Measurements from ENCODE around the gene FAM110D. TPM values are rescaled to one million over a fixed set of nuclear protein-coding genes. Genes with fewer than 3 reads are reported as not detected.

Gene FAM110D
- polyA plus RNA-seq, 4 donors = 1.2 to 1.7 (median 1.3) TPM

DNA sequence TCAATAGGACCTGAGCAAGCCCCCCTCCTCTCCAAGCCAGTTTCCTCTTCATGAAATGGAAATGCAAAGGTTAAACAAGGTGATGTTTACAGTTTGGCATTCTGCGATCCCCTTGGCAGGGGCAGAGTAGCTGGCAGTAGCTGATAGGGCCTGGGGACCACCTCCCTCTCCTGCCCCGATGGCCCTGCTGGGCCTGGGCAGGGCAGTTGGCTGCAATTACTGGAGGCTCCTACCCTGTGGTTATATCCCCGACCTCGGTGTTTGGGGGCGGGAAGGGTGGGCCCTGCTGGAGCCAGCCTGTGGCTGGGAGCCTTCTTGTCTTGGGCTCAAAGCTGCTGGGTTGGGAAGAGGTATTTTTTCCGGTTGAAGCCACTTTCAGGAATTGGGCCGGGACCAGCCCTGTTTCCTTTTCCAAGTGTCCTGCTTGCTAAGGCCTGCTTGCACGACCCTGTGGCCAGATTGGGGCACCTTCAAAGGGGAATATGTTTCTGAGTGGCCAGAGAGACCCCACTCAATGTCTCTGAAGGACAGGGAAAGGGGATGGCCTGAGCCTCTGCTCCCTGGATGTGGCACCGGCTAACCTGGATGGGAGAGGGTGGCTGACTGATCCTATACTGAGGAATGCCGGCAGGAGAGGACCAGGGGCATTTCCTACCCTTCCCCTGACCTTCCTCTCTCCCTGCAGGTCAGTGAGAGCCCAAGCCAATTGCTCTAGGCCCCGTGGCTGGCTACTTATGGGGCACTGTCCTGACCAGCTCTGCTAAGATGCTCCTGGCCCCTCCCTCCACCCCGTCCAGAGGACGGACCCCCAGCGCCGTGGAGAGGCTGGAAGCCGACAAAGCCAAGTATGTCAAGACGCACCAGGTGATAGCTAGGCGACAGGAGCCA is 1.9 kb downstream of the FAM110D start:
- no peak for DNase-seq (ENCODE audit: low read depth in 4 of 4, low spot score in 3 of 4)

DNA sequence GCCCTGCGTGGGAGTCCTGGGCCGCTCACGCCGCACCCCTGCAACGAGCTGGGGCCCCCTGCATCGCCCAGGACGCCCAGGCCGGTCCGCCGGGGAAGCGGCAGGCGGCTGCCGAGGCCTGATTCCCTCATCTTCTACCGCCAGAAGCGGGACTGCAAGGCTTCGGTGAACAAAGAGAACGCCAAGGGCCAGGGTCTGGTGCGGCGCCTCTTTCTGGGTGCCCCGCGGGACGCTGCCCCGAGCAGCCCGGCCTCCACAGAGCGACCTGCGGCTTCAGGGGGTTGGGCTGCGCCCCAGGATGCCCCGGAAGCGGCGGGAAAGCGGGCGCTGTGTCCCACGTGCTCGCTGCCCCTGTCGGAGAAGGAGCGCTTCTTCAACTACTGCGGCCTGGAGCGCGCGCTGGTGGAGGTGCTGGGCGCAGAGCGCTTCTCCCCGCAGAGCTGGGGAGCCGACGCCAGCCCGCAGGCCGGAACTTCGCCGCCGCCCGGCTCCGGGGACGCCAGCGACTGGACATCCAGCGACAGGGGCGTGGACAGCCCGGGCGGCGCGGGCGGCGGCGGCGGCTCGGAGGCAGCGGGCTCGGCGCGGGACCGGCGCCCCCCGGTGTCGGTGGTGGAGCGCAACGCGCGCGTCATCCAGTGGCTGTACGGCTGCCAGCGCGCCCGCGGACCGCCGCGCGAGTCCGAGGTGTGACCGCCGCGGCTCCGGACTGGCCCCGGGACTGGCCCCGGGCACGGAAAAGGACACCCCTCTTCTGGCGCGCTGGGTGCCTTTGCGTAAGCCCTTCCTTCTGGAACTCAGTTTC is 2.7 kb downstream of the FAM110D start:
- DNase-seq (ENCODE audit: low read depth in 4 of 4, low spot score in 3 of 4) = no peak

DNA sequence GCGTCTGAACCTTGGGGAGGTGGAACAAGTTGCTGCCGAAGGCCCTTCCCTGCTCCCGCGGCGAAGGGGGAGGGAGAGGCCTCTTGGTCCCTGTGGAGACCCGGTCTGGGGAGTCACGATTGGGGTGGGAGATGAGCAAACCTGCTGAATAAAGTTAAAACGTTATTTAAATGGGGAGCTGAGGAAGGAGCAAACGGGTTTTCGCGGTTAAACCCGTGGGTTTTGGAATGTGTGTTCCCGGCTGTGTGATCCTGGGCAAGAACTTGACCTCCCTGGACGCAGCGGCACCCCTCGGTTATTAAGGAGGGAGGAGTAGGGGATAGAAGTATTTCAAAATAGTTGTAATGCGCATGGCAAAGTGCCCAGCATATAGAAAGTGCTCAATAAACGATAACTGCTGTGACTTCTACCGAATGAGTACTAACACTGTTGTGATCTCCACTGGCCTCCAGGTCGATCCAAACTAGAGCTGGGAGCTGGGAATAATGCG is 3.4 kb downstream of the FAM110D start:
- DNase-seq (ENCODE audit: low read depth in 4 of 4, low spot score in 3 of 4) = no peak

DNA sequence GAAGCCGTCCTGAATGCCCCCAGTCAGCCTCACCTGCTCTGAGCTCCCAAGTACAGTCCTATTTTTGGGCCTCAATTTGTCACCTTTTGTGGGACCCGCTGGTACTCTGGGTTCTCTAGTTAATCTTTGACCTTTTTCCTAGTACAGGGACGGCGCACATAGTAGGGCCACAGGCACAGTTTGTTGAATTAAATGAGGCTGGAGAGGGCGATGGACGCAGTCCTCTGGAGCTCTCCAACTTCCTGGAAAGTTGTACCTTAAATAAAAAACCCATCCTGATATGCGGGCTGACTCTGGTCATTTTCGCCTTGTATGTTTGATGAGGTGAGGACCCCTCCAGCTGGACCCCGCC is 4.8 kb downstream of the FAM110D start:
- DNase-seq (ENCODE audit: low read depth in 4 of 4, low spot score in 3 of 4) = no peak

DNA sequence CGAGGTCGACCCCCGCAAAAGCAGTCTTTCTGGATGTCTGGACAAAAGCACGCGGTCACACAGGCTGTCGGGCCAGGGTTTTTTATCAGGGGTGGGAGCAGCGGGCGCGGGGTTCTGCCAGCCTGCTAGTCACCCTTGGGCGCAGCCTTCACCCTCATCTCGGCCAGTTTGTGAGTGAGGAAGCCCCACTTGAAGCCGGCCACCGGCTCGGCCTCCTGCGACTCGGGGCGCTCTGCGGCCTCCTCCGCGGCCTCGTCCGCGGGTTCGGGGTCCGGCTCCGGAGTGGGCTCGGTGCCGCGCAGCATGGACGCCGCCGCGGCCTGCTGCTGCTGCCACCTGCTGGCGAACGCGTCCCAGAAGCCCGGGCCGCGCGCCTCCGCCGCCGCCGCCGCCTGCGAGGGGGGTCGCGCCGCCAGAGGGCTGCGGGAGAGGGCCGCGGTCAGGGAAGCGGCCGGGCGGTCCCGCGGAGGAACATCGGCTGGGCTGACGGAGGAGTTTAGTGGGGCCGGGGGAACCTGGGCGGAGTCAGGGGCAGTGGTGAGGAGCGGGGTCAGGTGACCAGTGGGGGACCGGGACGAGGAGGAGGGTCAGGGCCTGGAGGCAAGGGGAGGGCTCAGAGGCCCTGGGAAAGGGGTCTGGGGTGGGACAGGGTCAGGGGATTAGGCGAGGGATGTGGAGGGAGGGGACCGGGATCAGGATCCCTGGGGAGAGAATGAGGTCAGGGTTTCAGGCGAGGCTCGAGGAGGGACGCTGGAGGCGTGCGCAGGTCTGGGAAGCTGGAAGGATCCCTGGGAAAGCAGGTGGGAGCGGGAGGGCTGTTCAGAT is 5.4 kb downstream of the FAM110D start:
- no peak for DNase-seq (ENCODE audit: low read depth in 4 of 4, low spot score in 3 of 4)

DNA sequence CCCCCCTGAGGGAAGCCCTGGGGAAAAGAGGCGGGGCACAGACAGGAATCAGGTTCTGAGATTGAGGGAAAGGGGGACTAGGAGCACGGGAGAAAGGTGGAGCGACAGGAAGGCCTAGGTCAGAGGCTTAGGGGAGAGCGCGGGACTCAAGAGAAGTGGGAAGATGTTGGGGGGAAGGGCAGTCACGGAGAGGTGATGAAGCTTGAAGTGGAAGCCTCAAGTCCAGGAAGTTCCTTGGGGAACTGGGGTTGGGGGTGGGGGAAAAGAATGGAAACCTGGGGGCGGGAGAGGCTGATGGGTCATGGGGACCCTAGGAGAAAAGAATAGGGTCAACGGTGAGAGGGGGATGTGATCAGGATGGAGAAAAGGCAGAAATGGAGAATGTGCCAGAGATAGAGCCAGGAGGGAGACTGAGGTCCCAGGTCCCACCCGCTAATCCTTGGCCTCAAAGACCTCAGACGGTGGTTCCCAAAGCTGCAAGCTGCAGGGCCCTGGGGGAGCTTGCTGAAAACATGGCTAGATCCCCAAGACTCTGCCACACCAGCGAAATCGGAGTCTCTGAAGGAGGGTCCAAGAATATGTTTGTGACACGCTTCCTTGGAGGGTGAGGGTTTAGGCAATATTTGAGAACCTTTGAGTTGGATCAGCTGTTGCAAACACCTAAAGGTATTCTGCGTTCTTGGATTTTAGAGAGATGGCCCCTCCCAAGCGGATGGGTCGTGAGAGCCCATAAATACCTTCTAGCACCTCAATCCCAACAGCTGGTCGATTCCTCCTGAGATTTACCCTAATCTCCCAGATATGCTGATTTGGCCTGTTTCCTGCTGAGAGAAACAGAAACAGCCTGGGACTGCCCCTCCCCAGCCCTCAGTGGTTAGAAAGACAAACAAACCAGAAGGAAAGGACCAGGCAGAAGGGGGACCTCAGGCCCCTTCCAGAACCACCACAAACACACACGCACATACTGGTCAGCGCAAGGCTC is 6.3 kb downstream of the FAM110D start:
- DNase-seq (ENCODE audit: low read depth in 4 of 4, low spot score in 3 of 4) = no peak

- DNase-seq (ENCODE audit: low read depth in 4 of 4, low spot score in 3 of 4) = no peak
Measured at GRCh38 chr1:26166719-26167281, 7.9 kb downstream of the FAM110D start.

DNA sequence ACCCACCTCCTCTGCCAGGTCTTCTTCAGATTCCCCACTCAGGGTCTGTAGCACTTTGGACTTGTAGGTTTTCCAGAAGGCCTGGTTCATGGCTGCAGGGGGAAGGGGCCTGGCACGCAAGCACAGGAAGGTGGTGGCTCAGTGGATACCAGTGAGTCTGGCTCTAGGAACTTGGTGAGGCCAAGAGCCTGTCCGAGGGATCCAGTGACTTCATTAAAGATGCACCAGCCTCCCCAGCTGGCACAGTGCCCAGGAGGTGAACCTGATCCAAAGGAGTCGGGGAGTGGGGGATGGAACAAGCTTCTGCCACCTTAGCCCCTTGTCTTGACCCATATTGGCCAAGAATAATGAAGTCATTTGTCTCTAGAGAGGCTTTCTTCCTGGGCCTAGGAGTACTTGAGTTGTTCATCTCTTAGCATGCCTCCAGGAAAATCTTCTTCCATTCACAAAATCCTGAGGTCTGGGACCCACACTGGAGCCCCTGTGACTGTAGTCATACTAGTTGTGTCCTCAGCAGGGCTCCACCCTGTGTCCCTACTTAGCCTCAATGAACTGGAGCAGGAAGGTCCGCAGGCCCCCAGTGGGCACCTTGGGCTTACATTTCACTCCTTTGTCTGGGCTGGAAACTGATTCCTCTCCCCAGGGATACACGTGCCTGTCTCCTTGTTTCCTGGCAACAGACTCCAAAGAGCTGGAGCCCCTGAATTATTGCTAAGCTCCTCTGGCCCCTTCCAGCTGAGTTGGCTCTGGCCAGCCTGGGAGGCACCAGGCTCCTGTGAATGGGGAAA is 9.7 kb downstream of the FAM110D start, which contains the start of gene C1orf232:
Gene C1orf232, minus strand, starts transcription at position 554 of the 788 bp plus-strand sequence. Its CDS starts 464 bp downstream, at position 90.
- DNase-seq (ENCODE audit: low read depth in 4 of 4, low spot score in 3 of 4) = no peak

- no peak for DNase-seq (ENCODE audit: low read depth in 4 of 4, low spot score in 3 of 4)
Measured at GRCh38 chr1:26169198-26169554, 10.3 kb downstream of the FAM110D start.

- peak; percentile 75 to 85 (median 80) for DNase-seq (ENCODE audit: low read depth in 4 of 4, low spot score in 3 of 4)
Measured at GRCh38 chr1:26169669-26170471, 11.0 kb downstream of the FAM110D start, which contains the start of gene ZNF593. TSS of gene ZNF593 (plus strand) at chr1:26169908. CDS start at chr1:26169984, 76 bp downstream.

- no peak for DNase-seq (ENCODE audit: low read depth in 4 of 4, low spot score in 3 of 4)
Measured at GRCh38 chr1:26170472-26170821, 11.6 kb downstream of the FAM110D start.

DNA sequence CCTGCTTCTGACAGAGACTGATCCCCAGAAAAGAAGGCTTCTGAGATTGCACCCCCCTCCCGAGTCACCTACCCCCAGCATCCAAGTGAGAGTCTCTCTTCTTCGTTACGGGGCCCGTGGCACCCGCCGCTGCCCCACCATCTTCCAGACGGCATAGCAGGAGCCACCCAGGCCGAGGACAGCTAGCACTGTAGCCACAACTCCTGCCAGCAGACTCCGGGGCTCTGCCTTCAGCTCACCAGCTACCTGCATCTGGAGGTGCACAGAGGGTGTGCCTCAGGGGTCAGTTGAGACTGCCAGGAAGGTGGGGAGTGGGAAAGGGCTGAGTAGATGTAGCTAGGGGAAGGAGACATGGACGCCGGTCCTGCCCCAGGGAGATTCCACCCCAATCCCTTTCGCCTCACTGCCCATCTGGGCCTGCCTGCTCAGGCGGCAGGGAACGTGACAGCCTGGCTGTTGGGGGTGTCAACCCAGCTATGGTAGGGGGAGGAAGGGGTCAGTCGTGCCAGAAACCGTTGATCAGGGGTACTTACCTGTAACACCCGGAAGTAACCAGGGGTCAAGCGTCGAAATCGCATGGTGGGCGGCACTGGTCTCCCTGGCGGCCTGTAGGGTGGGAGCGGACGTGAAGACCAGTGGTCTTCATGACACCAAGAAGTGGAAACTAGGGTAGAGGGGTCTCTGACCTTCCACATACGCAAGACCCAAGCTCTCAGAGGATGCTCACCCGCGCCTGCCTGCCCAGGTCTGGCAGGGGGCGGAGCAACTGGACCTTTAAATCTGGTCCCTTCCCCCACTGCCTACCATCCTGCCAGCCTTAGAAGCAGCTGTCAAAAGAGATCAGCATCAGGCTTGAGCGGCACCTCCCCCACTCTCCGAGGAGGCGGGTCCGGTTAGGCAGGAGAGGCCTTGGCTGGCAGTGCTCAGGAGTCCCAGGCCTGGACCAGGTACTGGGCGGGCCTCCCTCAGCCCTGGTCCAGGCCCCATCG is 12.5 kb downstream of the FAM110D start, which contains the start of gene ZNF593OS:
Gene ZNF593OS, minus strand, starts transcription at position 749 of the 989 bp plus-strand sequence. Its CDS starts 171 bp downstream, at position 578.
- no peak for DNase-seq (ENCODE audit: low read depth in 4 of 4, low spot score in 3 of 4)

DNA sequence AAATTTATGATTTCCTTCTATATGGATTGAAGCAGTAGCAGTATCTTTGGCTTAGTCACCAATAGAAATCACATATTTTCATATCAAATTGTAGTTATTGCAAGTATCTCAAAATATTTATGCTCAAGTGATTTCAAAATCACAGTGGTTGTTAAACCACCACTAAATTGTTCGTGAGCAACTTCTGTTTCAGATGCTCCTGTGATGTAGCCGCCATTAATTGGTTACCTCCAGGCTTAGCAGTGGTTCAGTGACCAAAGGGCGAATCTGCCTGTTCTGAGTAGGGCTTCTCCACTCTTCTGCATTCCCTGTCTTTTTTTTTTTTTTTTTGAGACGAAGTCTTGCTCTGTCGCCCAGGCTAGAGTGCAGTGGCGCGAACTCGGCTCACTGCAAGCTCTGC is 16.5 kb downstream of the FAM110D start:
- no peak for DNase-seq (ENCODE audit: low read depth in 4 of 4, low spot score in 3 of 4)

DNA sequence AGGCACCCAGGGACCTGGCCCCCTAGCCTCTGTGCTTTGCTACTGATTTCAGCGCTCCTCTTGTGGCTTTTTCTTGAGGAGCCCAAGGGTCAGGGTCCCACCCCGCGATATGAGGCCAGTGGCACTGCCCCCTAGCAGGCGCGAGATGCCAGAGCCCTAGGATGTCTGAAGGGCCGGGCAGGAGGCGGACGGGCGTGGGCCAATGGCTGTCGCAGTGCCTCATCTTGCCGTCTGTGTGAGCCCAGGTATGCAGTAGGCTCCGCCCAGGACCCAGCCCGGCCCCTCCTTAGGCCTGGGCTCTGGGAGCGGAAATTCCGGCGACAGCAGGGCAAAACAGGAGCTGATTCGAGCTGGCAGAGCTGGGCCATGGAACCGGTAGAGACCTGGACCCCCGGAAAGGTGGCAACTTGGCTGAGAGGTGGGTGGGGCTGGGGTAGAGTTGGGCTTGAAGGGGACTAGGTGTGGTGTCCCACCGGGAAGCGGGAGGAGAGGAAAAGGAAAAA is 18.4 kb downstream of the FAM110D start, which contains the start of gene CNKSR1:
Gene CNKSR1, plus strand, starts transcription at position 310 of the 503 bp plus-strand sequence. Its CDS starts 57 bp downstream, at position 367.
- DNase-seq (ENCODE audit: low read depth in 4 of 4, low spot score in 3 of 4) = no peak

DNA sequence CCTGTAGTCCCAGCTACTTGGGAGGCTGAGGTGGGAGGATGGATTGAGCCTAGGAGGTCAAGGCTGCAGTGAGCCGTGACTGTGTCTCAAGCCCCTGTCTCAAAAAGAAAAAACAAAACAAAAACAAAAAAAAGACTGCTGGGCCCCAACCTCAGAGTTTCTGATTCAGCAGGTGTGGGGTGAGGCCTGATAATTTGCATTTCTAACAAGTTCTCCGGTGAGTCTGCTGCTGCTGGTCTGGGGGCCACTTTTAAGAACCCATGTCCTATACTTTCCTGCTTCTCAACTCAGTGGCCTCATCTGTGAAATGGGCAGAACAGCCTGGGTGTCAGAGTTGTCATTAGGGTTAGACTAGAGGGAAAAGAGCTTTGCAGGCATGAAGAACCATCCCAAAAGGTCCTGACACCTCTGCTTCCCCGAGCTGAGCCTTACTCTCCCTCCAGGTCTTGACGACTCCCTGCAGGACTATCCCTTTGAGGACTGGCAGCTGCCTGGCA is 21.2 kb downstream of the FAM110D start:
- DNase-seq (ENCODE audit: low read depth in 4 of 4, low spot score in 3 of 4) = no peak

Data from right renal pelvis (tissue), 4 donors.